GM19351 (cell line): Measurements from ENCODE around the gene FCAR.
"Not testable (repeated sequence)": the region's sequence is repeated elsewhere in the genome, so short reads cannot be mapped to it uniquely, and the experiment has no call there.

Experiments
- ATAC-seq: cut with Tn5 transposase; IDR thresholded peaks from one replicate; pipeline ENCODE4 v1.9.1; 2021; ENCODE audit warnings: mild to moderate bottlenecking, moderate library complexity; ENCODE audit not compliant: unreplicated experiment

Gene FCAR

DNA sequence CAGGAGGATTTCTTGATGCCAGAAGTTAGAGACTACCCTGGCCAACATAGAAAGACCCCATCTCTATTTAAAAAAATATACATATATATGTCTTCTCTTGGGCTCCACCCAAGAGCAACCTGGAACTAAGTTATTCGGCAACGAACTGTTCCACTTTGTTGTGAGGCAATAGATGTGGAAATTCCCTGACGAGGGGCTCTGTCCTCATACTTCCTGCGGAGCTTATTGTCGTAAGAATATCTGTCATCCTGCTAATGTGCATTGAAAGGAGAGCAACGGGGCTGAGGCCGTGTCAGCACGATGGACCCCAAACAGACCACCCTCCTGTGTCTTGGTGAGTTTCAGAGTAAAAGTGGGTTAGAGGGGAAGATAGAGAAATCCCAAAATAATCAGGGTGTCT is at the start of gene FCAR:
FCAR (plus strand) TSS at position 246 of the 400 bp plus-strand sequence; CDS start at position 301, 55 bp downstream.
- ATAC-seq = no peak

DNA sequence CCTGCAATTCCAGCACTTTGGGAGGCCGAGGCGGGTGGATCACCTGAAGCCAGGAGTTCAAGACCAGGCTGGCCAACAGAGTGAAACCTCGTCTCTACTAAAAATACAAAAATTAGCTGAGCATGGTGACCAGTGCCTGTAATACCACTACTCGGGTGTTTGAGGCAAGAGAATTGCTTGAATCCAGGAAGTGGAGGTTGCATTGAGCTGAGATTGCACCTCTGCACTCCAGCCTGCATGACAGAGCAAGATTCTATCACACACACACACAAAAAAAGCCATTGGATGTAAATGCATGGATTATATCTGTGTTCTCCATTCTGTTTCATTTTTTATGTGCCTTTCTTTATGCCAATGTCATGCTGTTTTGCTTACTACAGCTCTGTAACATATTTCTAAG is 49.6 kb upstream of the FCAR start:
- not testable (repeated sequence) for ATAC-seq

DNA sequence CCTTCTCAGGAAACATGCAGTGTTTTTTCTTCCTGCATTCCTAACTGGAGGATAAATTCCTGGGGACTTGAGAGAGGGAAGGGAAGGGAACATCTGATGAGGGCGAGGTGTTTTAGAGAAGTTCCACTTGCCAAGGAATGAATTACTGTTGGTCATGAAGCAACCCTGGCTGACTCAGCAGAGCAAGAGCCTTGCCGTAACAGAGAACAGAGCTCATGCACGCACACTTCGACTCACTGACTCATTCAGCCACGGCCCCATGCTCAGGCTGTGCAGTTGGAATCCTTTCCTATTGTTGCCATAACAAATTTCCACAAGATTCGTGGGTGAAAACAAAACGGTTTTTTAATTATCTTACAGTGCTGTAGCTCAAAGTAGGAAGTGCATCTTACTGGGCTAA is 48.7 kb upstream of the FCAR start:
- not testable (repeated sequence) for ATAC-seq

DNA sequence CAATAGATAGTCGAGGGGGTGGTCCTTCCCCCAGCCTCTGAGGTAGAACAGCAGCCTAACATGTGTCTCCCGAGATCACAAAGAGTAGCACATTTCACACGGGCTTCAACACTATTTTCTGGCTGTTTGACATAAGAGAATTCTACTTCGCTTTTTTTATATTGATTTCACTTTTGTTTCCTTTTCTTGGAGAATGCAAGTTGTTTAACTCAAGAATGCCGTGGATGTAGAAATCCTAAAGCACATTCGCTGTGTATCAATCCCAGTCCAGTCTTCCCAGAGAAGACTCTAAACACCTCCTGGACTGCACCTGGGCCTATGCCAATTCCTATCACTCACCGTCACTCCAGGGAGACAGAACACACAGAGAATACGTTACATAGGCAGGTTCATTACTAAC is 46.0 kb upstream of the FCAR start:
- ATAC-seq = not testable (repeated sequence)

DNA sequence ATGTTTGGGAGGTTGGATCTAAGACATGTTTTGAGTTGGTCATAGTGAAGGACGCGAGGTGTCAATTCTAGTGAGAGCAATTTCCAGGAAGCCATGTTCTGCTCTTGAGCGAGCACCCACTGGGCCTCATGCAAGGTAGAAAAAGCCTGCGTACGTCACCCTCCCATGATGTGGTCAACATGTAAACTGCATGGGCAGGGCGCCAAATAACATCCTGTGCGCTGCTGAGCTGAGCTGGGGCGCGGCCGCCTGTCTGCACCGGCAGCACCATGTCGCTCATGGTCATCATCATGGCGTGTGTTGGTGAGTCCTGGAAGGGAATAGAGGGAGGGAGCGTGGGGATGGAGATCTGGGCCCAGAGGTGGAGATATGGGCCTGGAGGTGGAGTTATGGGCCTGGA is 41.5 kb upstream of the FCAR start, which contains the start of gene KIR2DS4:
KIR2DS4 (plus strand) TSS at position 181 of the 400 bp plus-strand sequence.
- ATAC-seq = not testable (repeated sequence)

DNA sequence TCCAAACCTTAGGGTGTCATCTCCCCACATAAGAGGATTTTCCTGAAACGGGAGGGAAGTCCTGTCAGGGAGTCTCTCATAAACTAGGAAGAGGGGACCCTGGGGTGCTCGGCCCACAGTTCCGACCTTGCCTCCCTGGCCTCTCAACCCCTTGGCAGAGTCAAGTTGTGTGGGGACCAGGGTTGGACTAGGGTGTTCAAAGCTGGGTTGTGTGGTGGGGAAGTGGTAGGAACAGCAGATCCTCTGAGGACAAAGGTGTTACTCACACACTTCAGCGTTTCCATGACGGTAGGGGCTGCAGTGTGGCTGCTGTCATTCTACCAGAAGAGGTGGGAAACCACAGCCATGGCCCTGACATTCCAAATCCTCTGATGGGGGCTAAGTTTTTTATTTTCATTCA is 38.9 kb upstream of the FCAR start:
- ATAC-seq = not testable (repeated sequence)

DNA sequence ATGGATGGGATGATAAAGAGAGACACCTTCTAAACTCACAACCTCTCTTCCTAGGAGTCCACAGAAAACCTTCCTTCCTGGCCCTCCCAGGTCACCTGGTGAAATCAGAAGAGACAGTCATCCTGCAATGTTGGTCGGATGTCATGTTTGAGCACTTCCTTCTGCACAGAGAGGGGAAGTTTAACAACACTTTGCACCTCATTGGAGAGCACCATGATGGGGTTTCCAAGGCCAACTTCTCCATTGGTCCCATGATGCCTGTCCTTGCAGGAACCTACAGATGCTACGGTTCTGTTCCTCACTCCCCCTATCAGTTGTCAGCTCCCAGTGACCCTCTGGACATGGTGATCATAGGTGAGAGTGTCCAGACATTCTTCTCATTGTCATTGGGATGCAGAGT is 36.5 kb upstream of the FCAR start:
- ATAC-seq = not testable (repeated sequence)

DNA sequence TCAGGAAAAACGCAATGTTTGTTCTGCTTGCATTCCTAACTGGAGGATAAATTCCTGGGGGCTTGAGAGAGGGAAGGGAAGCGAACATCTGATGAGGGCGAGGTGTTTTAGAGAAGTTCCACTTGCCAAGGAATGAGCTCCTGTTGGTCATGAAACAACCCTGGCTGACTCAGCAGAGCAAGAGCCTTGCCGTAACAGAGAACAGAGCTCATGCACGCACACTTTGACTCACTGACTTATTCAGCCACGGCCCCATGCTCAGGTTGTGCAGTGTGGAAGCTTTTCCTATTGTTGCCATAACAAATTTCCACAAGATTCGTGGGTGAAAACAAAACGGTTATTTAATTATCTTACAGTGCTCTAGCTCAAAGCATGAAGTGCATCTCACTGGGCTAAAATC is 30.9 kb upstream of the FCAR start:
- ATAC-seq = not testable (repeated sequence)

DNA sequence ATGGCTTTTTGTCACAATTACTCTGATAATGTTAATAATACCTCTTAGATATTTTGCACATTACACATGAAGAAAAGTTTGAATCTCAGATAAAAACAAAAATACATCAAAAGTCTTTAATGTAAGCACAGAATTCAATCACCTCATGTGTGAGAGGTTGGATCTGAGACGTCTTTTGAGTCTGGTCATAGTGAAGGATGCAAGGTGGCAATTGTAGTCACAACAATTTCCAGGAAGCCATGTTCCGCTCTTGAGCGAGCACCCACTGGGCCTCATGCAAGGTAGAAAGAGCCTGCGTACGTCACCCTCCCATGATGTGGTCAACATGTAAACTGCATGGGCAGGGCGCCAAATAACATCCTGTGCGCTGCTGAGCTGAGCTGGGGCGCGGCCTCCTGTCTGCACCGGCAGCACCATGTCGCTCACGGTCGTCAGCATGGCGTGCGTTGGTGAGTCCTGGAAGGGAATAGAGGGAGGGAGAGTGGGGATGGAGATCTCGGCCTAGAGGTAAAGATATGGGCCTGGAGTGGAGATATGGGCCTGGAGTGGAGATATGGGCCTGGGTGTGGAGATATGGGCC is 23.9 kb upstream of the FCAR start, which contains the start of gene KIR3DL2:
KIR3DL2 (plus strand) TSS at position 383 of the 580 bp plus-strand sequence; CDS start at position 416, 33 bp downstream.
- ATAC-seq = not testable (repeated sequence)

DNA sequence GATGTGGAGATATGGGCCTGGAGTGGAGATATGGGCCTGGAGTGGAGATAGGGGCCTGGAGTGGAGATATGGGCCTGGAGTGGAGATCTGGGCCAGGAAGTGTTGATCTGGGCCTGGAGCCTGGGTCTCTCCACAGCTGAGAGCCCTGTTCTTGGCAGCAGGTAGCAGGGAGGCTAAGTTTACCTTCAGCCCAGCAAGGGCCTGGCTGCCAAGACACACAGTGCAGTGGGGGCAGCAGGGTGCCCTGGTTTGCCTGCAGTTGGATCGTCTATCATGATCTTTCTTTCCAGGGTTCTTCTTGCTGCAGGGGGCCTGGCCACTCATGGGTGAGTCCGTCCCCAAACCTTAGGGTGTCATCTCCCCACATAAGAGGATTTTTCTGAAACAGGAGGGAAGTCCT is 23.1 kb upstream of the FCAR start:
- ATAC-seq = no peak

DNA sequence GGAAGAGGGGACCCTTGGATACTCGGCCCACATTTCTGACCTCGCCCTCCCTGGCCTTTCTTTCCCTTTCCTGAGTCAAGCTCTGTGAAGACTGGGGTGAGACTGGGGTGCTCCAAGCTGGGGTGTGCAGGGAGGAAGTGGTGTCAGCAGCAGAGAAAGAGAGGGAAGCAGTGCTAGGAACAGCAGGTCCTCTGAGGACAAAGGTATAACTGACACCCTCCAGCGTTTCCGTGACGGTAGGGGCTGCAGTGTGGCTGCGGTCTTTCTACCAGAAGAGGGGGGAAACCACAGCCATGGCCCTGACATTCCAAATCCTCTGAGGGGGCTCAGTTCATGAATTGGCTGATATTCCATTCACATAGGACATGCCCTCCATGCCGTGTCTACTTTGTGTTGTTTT is 22.7 kb upstream of the FCAR start:
- no peak for ATAC-seq

DNA sequence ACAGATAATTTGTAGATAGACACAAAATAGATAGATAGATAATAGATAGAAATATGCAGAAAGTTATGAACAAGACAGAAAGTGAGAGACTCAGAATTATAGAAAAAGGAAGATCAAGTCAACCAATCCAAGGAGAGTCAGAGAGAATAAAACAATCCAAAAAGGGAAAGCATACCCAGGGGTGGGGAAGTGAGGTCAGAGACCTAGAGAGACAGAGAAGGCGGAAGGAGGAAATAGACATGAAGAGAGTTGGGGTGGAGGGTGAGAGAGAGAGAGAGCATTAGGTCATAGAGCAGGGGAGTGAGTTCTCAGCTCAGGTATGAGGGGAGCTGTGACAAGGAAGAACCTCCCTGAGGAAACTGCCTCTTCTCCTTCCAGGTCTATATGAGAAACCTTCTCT is 18.8 kb upstream of the FCAR start:
- not testable (repeated sequence) for ATAC-seq

DNA sequence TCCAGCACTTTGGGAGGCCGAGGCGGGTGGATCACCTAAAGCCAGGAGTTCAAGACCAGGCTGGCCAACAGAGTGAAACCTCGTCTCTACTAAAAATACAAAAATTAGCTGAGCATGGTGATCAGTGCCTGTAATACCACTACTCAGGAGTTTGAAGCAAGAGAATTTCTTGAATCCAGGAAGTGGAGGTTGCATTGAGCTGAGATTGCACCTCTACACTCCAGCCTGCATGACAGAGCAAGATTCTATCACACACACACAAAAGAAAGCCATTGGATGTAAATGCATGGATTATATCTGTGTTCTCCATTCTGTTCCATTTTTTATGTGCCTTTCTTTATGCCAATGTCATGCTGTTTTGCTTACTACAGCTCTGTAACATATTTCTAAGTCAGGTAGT is 15.6 kb upstream of the FCAR start:
- ATAC-seq = not testable (repeated sequence)

DNA sequence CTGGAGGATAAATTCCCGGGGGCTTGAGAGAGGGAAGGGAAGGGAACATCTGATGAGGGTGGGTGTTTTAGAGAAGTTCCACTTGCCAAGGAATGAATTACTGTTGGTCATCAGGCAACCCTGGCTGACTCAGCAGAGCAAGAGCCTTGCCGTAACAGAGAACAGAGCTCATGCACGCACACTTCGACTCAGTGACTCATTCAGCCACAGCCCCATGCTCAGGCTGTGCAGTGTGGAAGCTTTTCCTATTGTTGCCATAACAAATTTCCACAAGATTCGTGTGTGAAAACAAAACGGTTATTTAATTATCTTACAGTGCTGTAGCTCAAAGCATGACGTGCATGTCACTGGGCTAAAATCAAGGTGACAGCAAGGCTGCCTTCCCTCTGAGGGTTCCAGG is 14.6 kb upstream of the FCAR start:
- ATAC-seq = not testable (repeated sequence)

DNA sequence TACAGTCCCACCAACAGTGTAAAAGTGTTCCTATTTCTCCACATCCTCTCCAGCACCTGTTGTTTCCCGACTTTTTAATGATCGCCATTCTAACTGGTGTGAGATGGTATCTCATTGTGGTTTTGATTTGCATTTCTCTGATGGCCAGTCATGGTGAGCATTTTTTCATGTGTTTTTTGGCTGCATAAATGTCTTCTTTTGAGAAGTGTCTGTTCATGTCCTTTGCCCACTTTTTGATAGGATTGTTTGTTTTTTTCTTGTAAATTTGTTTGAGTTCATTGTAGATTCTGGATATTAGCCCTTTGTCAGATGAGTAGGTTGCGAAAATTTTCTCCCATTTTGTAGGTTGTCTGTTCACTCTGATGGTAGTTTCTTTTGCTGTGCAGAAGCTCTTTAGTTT is 10.6 kb upstream of the FCAR start:
- not testable (repeated sequence) for ATAC-seq

DNA sequence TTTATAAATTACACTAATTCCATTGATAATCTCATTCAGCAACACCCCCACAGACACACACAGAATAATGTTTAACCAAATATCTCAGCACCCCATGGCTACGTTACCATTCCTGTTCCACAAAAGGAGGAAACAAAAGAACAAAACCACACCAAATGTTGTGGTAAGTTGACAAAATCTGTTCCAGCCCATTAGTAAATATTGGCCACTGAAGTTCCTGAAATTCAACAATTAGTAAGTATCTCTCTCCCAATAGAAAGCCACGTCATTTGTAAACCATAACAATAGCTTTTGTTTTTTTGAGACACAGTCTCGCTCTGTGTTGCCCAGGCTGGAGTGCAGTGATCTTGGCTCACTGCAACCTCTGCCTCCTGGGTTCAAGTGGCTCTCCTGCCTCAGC is 2.3 kb upstream of the FCAR start:
- ATAC-seq = no peak

DNA sequence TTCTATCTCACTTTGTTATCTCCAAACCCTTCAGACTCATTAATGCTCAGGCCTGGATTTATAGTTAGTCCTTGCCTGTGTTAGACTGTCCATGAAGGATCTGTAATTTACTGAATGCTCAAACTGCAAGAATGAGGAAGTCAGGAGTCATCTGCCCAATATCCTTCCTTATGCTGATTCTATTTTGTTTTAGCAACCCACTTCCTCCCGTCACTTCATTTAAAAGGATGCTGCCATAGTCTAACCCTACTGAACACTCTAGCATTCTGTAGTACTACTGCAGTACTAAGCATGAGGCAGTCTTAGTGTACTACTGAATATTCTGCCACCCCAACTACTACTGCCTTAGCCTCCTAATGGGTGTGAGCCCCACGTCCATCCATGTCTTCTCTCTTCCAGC is 1.5 kb downstream of the FCAR start:
- ATAC-seq = no peak

DNA sequence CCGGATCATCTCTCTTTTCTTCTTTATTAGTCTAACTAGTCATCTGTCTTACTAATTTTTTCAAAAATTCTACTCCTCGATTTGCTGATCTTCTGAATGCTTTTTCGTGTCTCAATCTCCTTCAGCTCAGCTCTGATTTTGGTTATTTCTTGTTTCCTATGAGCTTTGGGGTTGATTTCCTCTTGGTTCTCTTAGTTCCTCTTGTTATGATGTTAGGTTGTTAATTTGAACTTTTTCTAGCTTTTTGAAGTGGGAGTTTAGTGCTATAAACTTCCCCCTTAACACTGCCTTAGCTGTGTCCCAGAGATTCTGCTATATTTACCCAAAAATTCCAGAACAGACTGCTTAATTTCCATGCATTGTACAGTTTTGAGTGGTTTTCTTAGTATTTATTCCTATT is 3.4 kb downstream of the FCAR start:
- ATAC-seq = no peak

DNA sequence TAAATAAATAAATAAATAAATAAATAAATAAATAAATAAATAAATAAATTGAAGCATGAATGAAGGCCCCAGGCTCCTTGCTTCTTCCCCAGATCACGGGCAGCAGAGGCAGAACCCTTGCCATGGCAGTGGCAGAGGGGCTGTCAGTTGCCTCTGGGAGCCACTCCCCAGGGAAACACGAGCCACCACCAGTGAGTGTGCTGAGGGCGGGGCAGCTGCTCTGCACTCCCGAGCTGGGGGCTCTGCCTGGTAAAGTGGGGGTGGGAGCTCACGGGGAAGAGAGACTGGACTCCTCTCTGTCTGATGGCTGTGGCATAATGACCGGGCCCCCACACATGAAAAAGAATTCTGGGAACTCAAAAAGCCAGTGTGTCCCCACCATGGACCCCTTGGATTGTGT is 7.8 kb downstream of the FCAR start:
- no peak for ATAC-seq

DNA sequence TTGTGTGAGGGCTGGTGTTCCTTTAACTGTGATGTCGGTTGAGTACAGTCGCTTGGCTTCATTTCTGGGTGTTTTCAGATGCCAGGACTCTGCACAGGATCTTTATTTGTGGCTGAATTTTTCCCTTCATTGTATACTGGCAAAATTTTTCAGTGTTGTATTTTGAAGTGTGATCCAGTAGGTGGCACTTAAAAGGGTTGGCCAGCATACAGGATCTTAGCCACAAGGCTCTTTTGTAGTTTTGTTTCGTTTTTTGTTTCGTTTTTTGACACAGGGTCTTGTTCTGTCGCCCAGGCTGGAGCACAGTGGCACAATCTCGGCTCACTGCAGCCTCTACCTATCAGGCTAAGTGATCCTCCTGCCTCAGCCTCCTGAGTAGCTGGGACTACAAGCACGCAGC is 8.7 kb downstream of the FCAR start:
- ATAC-seq = no peak

DNA sequence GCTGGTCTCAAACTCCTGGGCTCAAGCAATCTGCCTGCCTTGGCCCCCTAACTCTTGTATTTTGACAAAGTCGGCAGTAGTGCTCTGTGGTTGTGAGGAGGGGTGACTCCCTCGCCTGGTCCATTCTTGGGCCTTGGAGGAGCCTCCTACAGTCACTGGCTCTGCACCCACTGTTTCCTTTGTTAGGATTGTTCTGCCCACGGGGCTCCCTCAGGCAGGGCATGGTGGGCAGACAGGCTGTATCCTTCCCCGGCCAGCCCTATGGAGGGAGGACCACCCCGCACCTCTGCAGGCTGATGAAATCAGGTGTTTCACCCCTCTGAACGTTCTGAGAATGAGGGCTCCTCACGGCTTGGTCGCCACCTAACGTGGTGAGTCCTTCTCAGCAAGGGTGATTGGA is 9.2 kb downstream of the FCAR start:
- no peak for ATAC-seq

DNA sequence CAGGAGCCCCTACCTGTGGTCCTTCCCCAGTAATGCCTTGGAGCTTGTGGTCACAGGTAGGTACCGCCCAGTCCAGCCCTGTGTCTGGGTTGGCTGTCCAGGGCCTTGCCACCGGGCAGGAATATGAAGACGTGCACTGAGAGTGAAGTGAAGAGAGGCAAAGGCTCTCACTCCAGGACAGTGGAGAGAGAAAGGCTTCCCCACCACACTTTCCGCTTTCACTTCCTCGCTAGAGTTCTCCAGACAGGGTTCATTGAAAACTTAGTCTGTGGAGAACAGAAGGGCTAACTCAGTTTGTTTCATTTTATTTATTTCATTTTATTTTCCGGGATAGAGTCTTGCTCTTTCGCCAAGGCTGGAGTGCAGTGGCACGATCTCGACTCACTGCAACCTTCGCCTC is 14.2 kb downstream of the FCAR start:
- no peak for ATAC-seq

DNA sequence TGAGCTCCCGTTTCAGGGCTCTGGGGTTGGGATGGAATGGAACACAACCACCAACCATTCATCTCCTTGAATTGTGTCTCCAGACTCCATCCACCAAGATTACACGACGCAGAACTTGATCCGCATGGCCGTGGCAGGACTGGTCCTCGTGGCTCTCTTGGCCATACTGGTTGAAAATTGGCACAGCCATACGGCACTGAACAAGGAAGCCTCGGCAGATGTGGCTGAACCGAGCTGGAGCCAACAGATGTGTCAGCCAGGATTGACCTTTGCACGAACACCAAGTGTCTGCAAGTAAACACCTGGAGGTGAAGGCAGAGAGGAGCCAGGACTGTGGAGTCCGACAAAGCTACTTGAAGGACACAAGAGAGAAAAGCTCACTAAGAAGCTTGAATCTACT is 15.5 kb downstream of the FCAR start:
- ATAC-seq = no peak
